GM10248 (cell line): ENCODE data around the gene LYRM4.

Source experiments
- CTCF ChIA-PET: fragments of 300-600 bp; sonication (Branson Sonifier 250); formaldehyde crosslinking; extraction: SDS; loops from one replicate; lab custom pipeline; 2021; ENCODE audit warnings: antibody characterized with exemption; lab: Yijun Ruan, JAX
- POLR2A ChIA-PET: fragments of 350-650 bp; sonication (Branson Sonifier 250); formaldehyde crosslinking; extraction: SDS; loops from one replicate; lab custom pipeline; 2020; ENCODE audit warnings: antibody characterized with exemption; lab: Yijun Ruan, JAX
- DNase-seq: peaks from one replicate; pipeline ENCODE4 v3.0.0; 2012; ENCODE audit errors: extremely low spot score
- CTCF ChIP-seq: IDR thresholded peaks from 2 replicates; pipeline ENCODE4 v1.5.1; 2012; ENCODE audit warnings: mild to moderate bottlenecking, low read depth; ENCODE audit errors: extremely low read depth, missing control alignments, control extremely low read depth

The LYRM4 gene

GRCh38 chr6:5083813-5084359, 176.9 kb downstream of the LYRM4 start:
- no peak for TF ChIP-seq CTCF
- ChIA-PET POLR2A (no interaction called here), CTCF (no interaction called here)
- no peak for DNase-seq

DNA sequence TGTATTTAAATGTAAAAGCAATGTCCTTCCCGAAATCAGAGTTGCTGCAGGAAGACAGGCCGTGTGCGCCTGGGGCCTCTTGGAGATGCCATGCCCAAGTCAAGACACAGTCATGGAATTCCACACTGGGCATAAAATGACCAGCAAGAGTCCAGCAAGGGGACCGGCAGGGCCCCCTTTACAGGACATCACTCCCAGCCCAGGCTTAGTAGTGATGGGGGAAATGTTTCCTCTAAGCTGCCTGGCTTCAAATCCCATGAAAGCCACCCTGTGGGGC, 177.5 kb downstream of the LYRM4 start:
- no peak for TF ChIP-seq CTCF
- ChIA-PET CTCF (interaction anchor here (1.4 kb wide), 1 partner anchor 10 kb away, joined by 4 read pairs; no protein-coding TSS in a partner anchor), POLR2A (no interaction called here)
- DNase-seq = no peak

- POLR2A ChIA-PET = no interaction called here
- CTCF ChIA-PET = interaction anchor here (0.9 to 1.4 kb wide), 3 partner anchors 9 to 61 kb away, joined by 3 to 5 read pairs (median 4); no protein-coding TSS in a partner anchor
- no peak for DNase-seq
- TF ChIP-seq CTCF = no peak
Measured at GRCh38 chr6:5082487-5083306, 178.1 kb downstream of the LYRM4 start.

GRCh38 chr6:5081955-5082354, 178.8 kb downstream of the LYRM4 start:
- ChIA-PET CTCF (interaction anchor here (1.3 to 1.4 kb wide), 2 partner anchors 9 to 15 kb away, joined by 4 to 5 read pairs; no protein-coding TSS in a partner anchor), POLR2A (no interaction called here)

DNA sequence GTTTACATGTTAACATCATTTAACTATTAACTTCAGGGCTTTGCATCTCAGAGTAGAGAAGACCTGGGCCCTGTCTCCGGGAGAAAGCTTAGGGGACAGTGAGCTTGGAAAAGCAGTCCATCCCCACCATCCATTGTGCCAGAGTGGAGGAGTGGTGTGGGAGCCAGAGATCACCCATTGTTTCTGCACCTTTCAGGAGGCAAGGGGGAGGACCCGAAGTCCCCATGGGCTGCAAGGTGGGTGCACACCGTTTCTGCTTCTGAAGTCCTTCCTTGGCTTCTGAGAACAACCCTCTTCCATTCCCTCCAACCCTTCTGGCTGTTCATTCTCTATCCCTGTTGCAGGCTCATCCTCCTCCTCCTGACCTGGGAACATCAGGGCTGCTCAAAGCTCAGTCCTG, 179.6 kb downstream of the LYRM4 start:
- POLR2A ChIA-PET = no interaction called here
- CTCF ChIA-PET = interaction anchor here (1.0 kb wide), 1 partner anchor 10 kb away, joined by 4 read pairs; no protein-coding TSS in a partner anchor
- no peak for TF ChIP-seq CTCF
- no peak for DNase-seq

More at GRCh38 chr6:5081955-5082354, 178.8 kb downstream of the LYRM4 start:
- no peak for DNase-seq
- no peak for TF ChIP-seq CTCF

- DNase-seq = no peak
- TF ChIP-seq CTCF = no peak
- CTCF ChIA-PET = interaction anchor here (1.0 kb wide), 1 partner anchor 9 kb away, joined by 4 read pairs; no protein-coding TSS in a partner anchor
- POLR2A ChIA-PET = no interaction called here
Measured at GRCh38 chr6:5080574-5080973, 180.2 kb downstream of the LYRM4 start.
